HG02678 (cell line): Measurements from ENCODE around the gene FXYD7.
"Not testable (repeated sequence)": the region's sequence is repeated elsewhere in the genome, so short reads cannot be mapped to it uniquely, and the experiment has no call there.

Experiments used
- ATAC-seq: cut with Tn5 transposase; IDR thresholded peaks from one replicate; pipeline ENCODE4 v1.9.1; 2021; ENCODE audit warnings: mild to moderate bottlenecking, moderate library complexity; ENCODE audit not compliant: unreplicated experiment

FXYD7 gene

GRCh38 chr19:35142606-35143230 lies 337 bp upstream of the FXYD7 start:
- ATAC-seq: no peak

GRCh38 chr19:35143818-35144217 lies 763 bp downstream of the FXYD7 start:
- no peak for ATAC-seq

GRCh38 chr19:35144259-35144599 lies 1.2 kb downstream of the FXYD7 start:
- ATAC-seq: no peak

GRCh38 chr19:35144600-35145436 lies 1.8 kb downstream of the FXYD7 start:
- no peak for ATAC-seq

- ATAC-seq: no peak
Measured at GRCh38 chr19:35146746-35147459, 3.8 kb downstream of the FXYD7 start.

- ATAC-seq: no peak
Measured at GRCh38 chr19:35149463-35149862, 6.4 kb downstream of the FXYD7 start.

- ATAC-seq: no peak
Measured at GRCh38 chr19:35150445-35150844, 7.4 kb downstream of the FXYD7 start.

GRCh38 chr19:35151273-35152065 lies 8.4 kb downstream of the FXYD7 start:
- no peak for ATAC-seq

GRCh38 chr19:35153129-35153522 lies 10.1 kb downstream of the FXYD7 start:
- not testable (repeated sequence) for ATAC-seq

- ATAC-seq: peak; percentile 56
Measured at GRCh38 chr19:35153701-35154524, 10.9 kb downstream of the FXYD7 start.

GRCh38 chr19:35154525-35155406 lies 11.7 kb downstream of the FXYD7 start, which contains the start of gene FXYD5:
TSS of gene FXYD5 (plus strand) at chr19:35154735. CDS start at chr19:35155551, 816 bp downstream.
- no peak for ATAC-seq

- ATAC-seq: no peak
Measured at GRCh38 chr19:35155441-35155840, 12.4 kb downstream of the FXYD7 start.

- no peak for ATAC-seq
Measured at GRCh38 chr19:35155981-35156672, 13.1 kb downstream of the FXYD7 start.

GRCh38 chr19:35156673-35157014 lies 13.6 kb downstream of the FXYD7 start:
- no peak for ATAC-seq

- ATAC-seq: no peak
Measured at GRCh38 chr19:35157431-35157830, 14.4 kb downstream of the FXYD7 start.

GRCh38 chr19:35159606-35160005 lies 16.6 kb downstream of the FXYD7 start:
- no peak for ATAC-seq

GRCh38 chr19:35160629-35161433 lies 17.8 kb downstream of the FXYD7 start:
- no peak for ATAC-seq

- ATAC-seq: no peak
Measured at GRCh38 chr19:35161434-35161743, 18.3 kb downstream of the FXYD7 start.
